ENCODE measurements around the gene KIF5C.

The KIF5C gene

GRCh38 chr2:148957023-148957422, 82.0 kb downstream of the KIF5C start:
- no peak for DNase-seq (ENCODE audit: extremely low read depth, low read depth)
- TF ChIP-seq, protein P1, sequence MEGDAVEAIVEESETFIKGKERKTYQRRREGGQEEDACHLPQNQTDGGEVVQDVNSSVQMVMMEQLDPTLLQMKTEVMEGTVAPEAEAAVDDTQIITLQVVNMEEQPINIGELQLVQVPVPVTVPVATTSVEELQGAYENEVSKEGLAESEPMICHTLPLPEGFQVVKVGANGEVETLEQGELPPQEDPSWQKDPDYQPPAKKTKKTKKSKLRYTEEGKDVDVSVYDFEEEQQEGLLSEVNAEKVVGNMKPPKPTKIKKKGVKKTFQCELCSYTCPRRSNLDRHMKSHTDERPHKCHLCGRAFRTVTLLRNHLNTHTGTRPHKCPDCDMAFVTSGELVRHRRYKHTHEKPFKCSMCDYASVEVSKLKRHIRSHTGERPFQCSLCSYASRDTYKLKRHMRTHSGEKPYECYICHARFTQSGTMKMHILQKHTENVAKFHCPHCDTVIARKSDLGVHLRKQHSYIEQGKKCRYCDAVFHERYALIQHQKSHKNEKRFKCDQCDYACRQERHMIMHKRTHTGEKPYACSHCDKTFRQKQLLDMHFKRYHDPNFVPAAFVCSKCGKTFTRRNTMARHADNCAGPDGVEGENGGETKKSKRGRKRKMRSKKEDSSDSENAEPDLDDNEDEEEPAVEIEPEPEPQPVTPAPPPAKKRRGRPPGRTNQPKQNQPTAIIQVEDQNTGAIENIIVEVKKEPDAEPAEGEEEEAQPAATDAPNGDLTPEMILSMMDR (IDR thresholded peaks at IDR 0.05; ENCODE audit: low read depth, low read length), result no peak

GRCh38 chr2:148959745-148960144, 84.7 kb downstream of the KIF5C start:
- DNase-seq (ENCODE audit: extremely low read depth, low read depth), result no peak
- TF ChIP-seq, protein P1 (IDR thresholded peaks at IDR 0.05; ENCODE audit: low read depth, low read length), result no peak

DNA sequence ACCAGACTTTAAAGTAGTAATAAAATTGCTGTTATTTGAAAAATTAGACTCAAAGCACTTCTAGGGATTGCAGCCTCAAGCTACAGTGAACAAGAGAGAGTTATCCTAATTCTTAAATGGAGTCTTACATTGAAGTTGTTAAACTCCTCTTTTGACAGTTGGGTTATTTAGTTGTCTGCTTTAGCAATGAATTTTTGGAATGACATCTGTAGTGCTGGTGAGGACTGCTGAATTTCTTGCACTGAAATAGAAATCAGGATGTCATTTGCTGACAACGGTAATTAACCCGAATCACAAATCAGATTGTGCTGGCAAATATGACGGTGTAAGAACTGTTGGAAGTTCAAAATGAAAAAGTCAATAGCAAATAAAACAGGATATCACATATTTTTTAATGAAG, 85.5 kb downstream of the KIF5C start:
- no peak for DNase-seq (ENCODE audit: extremely low read depth, low read depth)
- TF ChIP-seq, protein P1 (IDR thresholded peaks at IDR 0.05; ENCODE audit: low read depth, low read length), result no peak

- TF ChIP-seq, protein P1 (IDR thresholded peaks at IDR 0.05; ENCODE audit: low read depth, low read length), result no peak
- DNase-seq (ENCODE audit: extremely low read depth, low read depth), result no peak
Measured at GRCh38 chr2:148963461-148963860, 88.4 kb downstream of the KIF5C start.

DNA sequence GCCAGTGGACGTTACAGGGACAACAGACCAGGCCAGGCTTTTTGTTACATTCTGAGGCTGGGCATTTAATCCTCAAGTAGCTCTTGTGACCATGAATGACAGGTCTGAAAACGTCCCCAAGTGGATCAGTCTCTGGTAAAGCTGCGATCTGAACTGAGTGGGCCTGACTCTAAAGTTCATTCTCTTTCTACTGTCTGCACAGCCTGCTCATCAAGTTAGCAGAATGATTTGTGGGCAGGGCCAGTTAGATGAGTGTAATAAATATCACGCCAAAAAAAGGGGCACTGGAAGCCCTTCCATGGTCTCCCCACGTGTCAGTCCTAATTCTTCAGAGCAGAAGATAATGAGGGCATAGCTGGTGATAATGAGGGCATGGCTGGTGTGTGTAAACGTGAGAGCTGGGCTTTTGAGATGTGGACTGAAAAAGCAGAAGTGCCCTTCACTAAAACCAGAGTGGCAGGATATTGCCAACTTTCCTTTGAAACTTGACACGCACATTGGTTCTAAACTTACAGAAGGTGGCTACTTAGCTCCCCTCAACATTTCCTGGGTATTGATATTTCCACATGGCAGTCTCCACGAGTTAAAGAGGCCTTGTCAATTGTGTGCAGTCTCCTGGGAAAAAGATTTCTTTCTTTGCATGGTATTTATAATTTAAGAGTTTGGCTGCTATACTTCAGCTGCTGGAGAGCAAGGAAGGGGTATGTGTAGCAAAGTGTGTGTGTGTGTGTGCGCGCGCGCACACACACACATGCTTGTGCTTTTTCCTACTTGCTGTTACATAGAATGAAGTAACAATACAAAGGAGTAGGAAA, 90.8 kb downstream of the KIF5C start:
- DNase-seq (ENCODE audit: extremely low read depth, low read depth), result no peak
- TF ChIP-seq, protein P1 (IDR thresholded peaks at IDR 0.05; ENCODE audit: low read depth, low read length), result no peak

DNA sequence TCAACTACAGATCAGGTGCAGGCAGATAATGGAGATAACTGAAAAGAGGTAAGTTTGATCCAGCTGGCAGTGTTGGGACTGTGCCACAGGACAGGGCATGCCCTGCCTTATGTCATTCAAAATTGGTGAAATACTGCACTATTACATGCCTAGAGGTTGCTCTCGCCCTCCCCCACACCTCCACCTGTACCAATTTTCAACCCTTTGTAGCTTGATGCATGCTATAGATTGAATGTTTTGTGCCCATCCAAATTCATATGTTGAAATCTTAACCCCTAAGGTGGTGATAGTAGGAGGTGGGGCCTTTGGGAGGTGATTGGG, 91.4 kb downstream of the KIF5C start:
- DNase-seq (ENCODE audit: extremely low read depth, low read depth), result no peak
- TF ChIP-seq, protein P1 (IDR thresholded peaks at IDR 0.05; ENCODE audit: low read depth, low read length), result no peak

GRCh38 chr2:148967056-148967455, 92.0 kb downstream of the KIF5C start:
- TF ChIP-seq, protein P1 (IDR thresholded peaks at IDR 0.05; ENCODE audit: low read depth, low read length), result no peak
- DNase-seq (ENCODE audit: extremely low read depth, low read depth), result no peak

Data from AG09319 (cell line).